ENCODE measurements around the gene ASMTL. TPM values are rescaled to one million over a fixed set of nuclear protein-coding genes. Genes with fewer than 3 reads are reported as not detected.

ASMTL gene
- total RNA-seq, 1 donor from 2014 or later: 23.8 TPM

DNA sequence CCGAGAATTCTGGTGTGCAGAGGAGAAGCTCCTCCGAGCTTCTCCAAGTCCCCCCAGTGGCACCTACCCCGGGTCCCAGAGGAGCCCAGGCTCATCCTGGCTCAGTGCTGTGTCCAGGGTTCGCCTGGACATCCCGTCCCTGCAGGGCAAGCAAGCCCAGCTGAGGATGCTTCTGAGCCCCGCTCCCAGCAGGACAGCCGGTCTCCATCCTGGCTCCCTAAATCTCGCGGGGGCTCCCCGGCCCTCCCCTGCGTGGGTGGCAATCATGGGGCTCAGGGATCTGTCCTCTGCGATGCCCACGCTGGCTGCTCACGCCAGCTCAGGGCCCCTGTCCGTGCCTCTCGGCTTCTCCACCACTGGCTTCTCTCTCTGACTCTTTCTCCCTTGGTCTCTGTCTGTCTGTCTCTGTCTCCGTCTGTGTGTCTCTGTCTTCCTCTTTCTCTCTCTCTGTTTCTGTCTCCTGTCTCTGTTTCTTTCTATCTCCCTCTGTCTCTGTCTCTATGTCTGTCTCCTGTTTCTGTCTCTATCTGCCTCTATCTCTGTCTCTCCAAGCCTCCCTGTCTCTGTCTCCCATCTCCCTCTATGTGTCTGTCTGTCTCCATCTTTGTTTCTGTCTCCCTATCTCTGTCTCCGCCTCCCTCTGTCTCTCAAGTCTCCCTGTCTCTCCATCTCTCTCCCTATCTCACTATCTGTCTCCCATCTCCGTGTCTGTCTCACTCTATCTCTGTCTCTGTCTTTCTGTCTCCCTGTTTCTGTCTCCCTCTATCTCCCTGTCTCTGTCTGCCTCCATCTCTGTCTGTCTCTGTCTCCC is 33.0 kb downstream of the ASMTL start:
- H3K27me3 ChIP-seq: no peaks in the 10 kb centered on the region
- H3K36me3 ChIP-seq: peaks cover 23% of the 10 kb centered on the region
- intact Hi-C loops (cut with DNase I): no loop called here
- no peak for DNase-seq
- H3K27ac ChIP-seq: no peak overlapping the region
- no peak for ATAC-seq
- no peaks in the 10 kb centered on the region for H3K4me1 ChIP-seq
- no peak overlapping the region for H3K4me3 ChIP-seq
- no peaks in the 10 kb centered on the region for H3K9me3 ChIP-seq
- TF ChIP-seq, protein P1, sequence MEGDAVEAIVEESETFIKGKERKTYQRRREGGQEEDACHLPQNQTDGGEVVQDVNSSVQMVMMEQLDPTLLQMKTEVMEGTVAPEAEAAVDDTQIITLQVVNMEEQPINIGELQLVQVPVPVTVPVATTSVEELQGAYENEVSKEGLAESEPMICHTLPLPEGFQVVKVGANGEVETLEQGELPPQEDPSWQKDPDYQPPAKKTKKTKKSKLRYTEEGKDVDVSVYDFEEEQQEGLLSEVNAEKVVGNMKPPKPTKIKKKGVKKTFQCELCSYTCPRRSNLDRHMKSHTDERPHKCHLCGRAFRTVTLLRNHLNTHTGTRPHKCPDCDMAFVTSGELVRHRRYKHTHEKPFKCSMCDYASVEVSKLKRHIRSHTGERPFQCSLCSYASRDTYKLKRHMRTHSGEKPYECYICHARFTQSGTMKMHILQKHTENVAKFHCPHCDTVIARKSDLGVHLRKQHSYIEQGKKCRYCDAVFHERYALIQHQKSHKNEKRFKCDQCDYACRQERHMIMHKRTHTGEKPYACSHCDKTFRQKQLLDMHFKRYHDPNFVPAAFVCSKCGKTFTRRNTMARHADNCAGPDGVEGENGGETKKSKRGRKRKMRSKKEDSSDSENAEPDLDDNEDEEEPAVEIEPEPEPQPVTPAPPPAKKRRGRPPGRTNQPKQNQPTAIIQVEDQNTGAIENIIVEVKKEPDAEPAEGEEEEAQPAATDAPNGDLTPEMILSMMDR (IDR thresholded peaks at IDR 0.05): no peak

DNA sequence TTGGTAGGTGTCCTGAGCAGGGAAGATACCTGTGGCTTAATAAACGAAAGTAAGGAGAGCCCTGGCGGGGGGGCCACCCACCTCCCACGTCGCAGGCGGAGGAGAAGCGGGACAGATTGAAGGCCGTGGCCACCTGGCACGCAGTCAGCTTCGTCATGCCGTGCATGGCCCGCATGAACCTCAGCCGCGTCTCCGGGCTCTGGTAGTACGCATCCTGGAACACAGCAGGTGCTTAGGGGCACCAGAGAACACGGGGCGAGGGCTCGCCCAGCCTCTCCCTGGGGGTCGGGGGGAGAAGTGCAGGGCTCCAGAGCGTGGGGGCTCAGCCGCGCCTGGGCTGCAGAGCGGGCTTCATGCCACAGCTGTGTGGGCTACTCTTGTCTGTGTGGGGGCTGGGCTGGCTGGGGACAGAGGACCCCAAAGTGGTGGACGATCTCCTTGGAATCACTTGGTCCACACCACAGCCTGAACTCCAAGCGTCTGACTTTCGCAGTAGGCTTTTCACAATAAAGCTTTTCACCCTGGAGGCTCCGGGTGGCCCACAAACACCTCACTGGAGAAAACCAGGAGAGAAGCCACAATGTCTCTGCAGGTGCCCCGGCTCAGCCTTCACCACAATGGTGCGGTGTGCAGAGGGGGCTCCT is 33.7 kb downstream of the ASMTL start:
- H3K4me3 ChIP-seq: no peak overlapping the region
- no peaks in the 10 kb centered on the region for H3K4me1 ChIP-seq
- DNase-seq (peak; percentile 62), ATAC-seq (no peak)
- intact Hi-C loops (cut with DNase I): no loop called here
- no peaks in the 10 kb centered on the region for H3K27me3 ChIP-seq
- no peaks in the 10 kb centered on the region for H3K9me3 ChIP-seq
- TF ChIP-seq, protein P1 (IDR thresholded peaks at IDR 0.05): no peak
- H3K27ac ChIP-seq: no peak overlapping the region
- H3K36me3 ChIP-seq: peaks cover 28% of the 10 kb centered on the region

DNA sequence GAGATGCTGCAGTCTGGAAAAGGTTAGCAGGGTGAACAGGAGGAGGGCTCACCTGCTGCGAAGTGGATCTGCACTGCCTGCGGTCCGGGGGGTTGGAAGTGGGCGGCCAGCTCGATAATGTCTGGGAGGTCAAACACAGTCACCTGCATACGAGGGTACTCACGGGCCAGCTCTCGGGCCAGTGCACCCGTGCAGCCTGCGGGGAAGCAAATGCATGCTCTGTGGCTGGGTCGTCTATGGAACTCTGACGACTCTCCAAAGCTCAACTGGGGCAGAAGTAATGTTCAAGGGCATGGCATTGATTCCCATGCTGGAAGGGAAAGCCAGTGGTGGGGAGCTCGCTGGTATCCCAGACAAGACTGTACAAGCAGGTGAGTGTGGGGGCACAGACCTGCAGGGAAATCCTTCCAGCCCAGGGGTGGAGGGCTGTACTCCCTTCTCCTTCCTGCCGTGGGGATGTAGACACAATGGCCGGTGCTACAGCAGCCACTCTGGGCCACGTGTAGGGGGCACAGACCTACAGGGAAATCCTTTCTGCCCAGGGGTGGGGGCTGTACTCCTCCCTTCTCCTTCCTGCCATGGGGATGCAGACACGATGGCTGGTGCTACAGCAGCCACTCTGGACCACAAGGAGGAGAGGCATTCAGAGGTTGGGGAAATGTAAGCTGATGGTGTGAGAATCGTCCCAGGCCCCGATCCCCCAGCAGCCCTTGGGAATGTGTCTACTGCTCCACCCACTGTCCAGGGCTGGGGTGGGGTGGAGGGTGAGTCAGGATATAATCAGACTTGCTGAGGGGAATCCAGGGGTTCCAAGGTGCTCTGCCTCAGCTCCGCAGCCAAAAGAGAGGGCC is 34.6 kb downstream of the ASMTL start:
- Histone ChIP-seq H3K27ac (no peak overlapping the region), H3K9me3 (no peaks in the 10 kb centered on the region), H3K27me3 (no peaks in the 10 kb centered on the region), H3K4me1 (no peaks in the 10 kb centered on the region), H3K36me3 (peaks cover 36% of the 10 kb centered on the region), H3K4me3 (no peak overlapping the region)
- ATAC-seq: no peak
- TF ChIP-seq, protein P1 (IDR thresholded peaks at IDR 0.05): no peak
- intact Hi-C loops (cut with DNase I): no loop called here
- DNase-seq: peak; percentile 52

DNA sequence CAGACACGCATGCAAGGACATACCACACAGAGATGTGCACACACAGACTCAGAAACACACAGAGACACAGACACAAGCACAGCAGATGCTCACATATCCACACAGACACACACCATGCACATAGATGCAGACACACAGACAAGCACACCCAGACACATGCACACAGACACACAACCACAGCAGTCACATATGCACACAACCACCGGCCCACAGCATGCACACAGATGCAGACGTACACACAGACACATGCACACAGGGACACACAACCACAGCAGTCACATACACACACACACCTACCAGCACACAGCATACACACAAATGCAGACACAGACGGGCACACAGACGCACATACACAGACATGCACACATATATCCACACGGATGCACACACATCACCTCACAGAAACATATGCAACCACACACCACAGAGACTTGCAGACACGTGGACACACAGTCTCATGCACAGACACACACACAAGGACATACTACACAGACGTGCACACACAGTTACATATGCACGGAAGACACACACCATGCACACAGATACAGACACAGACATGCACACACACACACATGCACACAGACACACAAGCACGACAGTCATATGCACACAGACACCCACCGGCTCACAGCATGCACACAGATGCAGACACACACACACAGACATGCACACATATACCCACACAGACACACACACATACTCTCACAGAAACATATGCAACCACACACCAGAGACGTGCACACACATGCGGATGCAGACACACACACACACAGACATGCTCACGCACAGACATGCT is 35.5 kb downstream of the ASMTL start:
- ATAC-seq: no peak

More for the DNA sequence above, 35.5 kb downstream of the ASMTL start:
- Histone ChIP-seq H3K36me3 (peaks cover 39% of the 10 kb centered on the region), H3K27me3 (no peaks in the 10 kb centered on the region), H3K27ac (no peak overlapping the region), H3K9me3 (no peaks in the 10 kb centered on the region), H3K4me1 (no peaks in the 10 kb centered on the region), H3K4me3 (no peak overlapping the region)
- intact Hi-C loops (cut with DNase I): no loop called here
- DNase-seq: peak; percentile 22
- TF ChIP-seq, protein P1 (IDR thresholded peaks at IDR 0.05): no peak

All from upper lobe of right lung (tissue), 1 donor.